Measurements from ENCODE around the gene EDEM3. TPM values are rescaled to one million over a fixed set of nuclear protein-coding genes. Genes with fewer than 3 reads are reported as not detected.

EDEM3 gene
- total RNA-seq, 1 experiment from 2014 or later: 10.6 TPM

- no peaks in the 10 kb centered on the region for H3K9me3 Mint-ChIP-seq
- H3K36me3 Mint-ChIP-seq: no peaks in the 10 kb centered on the region
- CTCF ChIA-PET: no interaction called here
- no peaks in the 10 kb centered on the region; the same call in 1 of the 2 replicates for H3K27me3 Mint-ChIP-seq (ENCODE audit: low read depth)
- H3K27ac Mint-ChIP-seq: no peak overlapping the region
- TF ChIP-seq FOXP1 (CRISPR knock-in tag; IDR thresholded peaks at IDR 0.05; ENCODE audit: borderline replicate concordance) (no peak), ZNF671 (CRISPR knock-in tag; IDR thresholded peaks at IDR 0.05) (no peak), KAT7 (CRISPR knock-in tag; IDR thresholded peaks at IDR 0.05; ENCODE audit: borderline replicate concordance) (no peak), FOXP4 (CRISPR knock-in tag; IDR thresholded peaks at IDR 0.05) (no peak), ATF2 (CRISPR knock-in tag; IDR thresholded peaks at IDR 0.05; ENCODE audit: borderline replicate concordance, low read depth) (no peak), ZNF317 (CRISPR knock-in tag; IDR thresholded peaks at IDR 0.05; ENCODE audit: borderline replicate concordance, low read depth) (no peak), RELA (CRISPR knock-in tag; IDR thresholded peaks at IDR 0.05; ENCODE audit: borderline replicate concordance) (no peak)
- no peak overlapping the region for H3K4me3 Mint-ChIP-seq
- no peak for DNase-seq (ENCODE audit: low spot score)
- ATAC-seq: no peak
- peaks cover 3% of the 10 kb centered on the region; the same call in 1 of the 2 replicates for H3K4me1 Mint-ChIP-seq
- POLR2A ChIA-PET: no interaction called here
Measured at GRCh38 chr1:184803180-184803492, 48.5 kb upstream of the EDEM3 start.

- no peaks in the 10 kb centered on the region; the same call in 1 of the 2 replicates for H3K27me3 Mint-ChIP-seq (ENCODE audit: low read depth)
- peaks cover 3% of the 10 kb centered on the region; the same call in 1 of the 2 replicates for H3K4me1 Mint-ChIP-seq
- DNase-seq (ENCODE audit: low spot score): no peak
- no peaks in the 10 kb centered on the region for H3K9me3 Mint-ChIP-seq
- no peak overlapping the region for H3K4me3 Mint-ChIP-seq
- CTCF ChIA-PET: no interaction called here
- no peaks in the 10 kb centered on the region for H3K36me3 Mint-ChIP-seq
- no peak overlapping the region for H3K27ac Mint-ChIP-seq
- no peak for ATAC-seq
- POLR2A ChIA-PET: no interaction called here
- TF ChIP-seq ZNF263 (CRISPR knock-in tag; IDR thresholded peaks at IDR 0.05; ENCODE audit: low read depth) (no peak), ATF6 (CRISPR knock-in tag; IDR thresholded peaks at IDR 0.05) (no peak), ZNF423 (CRISPR knock-in tag; IDR thresholded peaks at IDR 0.05) (no peak), PRDM15 (CRISPR knock-in tag; IDR thresholded peaks at IDR 0.05) (no peak), USF1 (CRISPR knock-in tag; IDR thresholded peaks at IDR 0.05) (no peak), NFYB (CRISPR knock-in tag; conservative IDR thresholded peaks at IDR 0.05; ENCODE audit: low read depth) (no peak), E2F4 (CRISPR knock-in tag; IDR thresholded peaks at IDR 0.05; ENCODE audit: borderline replicate concordance, low read depth) (no peak), FOXK1 (CRISPR knock-in tag; IDR thresholded peaks at IDR 0.05) (no peak), HMGA2 (CRISPR knock-in tag; IDR thresholded peaks at IDR 0.05) (no peak), FOXJ3 (CRISPR knock-in tag; IDR thresholded peaks at IDR 0.05; ENCODE audit: borderline replicate concordance) (no peak), SP1 (CRISPR knock-in tag; conservative IDR thresholded peaks at IDR 0.05) (no peak), CBFB (CRISPR knock-in tag; IDR thresholded peaks at IDR 0.05; ENCODE audit: low read depth) (no peak), RORB (CRISPR knock-in tag; IDR thresholded peaks at IDR 0.05) (no peak), EMX1 (CRISPR knock-in tag; IDR thresholded peaks at IDR 0.05) (no peak)
Measured at GRCh38 chr1:184802354-184803179, 47.9 kb upstream of the EDEM3 start.
